Erythroblast (primary cell): ENCODE results near the gene STPG4.

Experiments used
- DNase-seq, 2 experiments: peaks; one replicate each; lab custom pipeline; 2025; lab: John Stamatoyannopoulos, UW
- GATA1 ChIP-seq: IDR thresholded peaks from 2 replicates; pipeline ENCODE4 v1.6.1; 2011; ENCODE audit warnings: low read depth, mild to moderate bottlenecking, control low read depth, low read length, moderate library complexity
- POLR2A ChIP-seq: IDR thresholded peaks from 2 replicates; pipeline ENCODE4 v1.6.1; 2011; ENCODE audit warnings: mild to moderate bottlenecking, low read length

The STPG4 gene

GRCh38 chr2:47072018-47072691 is 83.0 kb downstream of the STPG4 start:
- DNase-seq = no peak
- TF ChIP-seq POLR2A (no peak), GATA1 (no peak)

- no peak for TF ChIP-seq POLR2A
- TF ChIP-seq GATA1 = no peak
- DNase-seq = peak in 1 of 2 experiments; percentile 11
Measured at GRCh38 chr2:47070920-47071824, 83.9 kb downstream of the STPG4 start.

GRCh38 chr2:47070155-47070919 is 84.8 kb downstream of the STPG4 start:
- TF ChIP-seq GATA1 = no peak
- TF ChIP-seq POLR2A = no peak
- DNase-seq = no peak

GRCh38 chr2:47069628-47070154 is 85.4 kb downstream of the STPG4 start:
- no peak for TF ChIP-seq POLR2A
- TF ChIP-seq GATA1 = no peak
- no peak for DNase-seq

GRCh38 chr2:47068981-47069627 is 86.0 kb downstream of the STPG4 start:
- no peak for DNase-seq

GRCh38 chr2:47067788-47068407 is 87.2 kb downstream of the STPG4 start:
- no peak for TF ChIP-seq GATA1
- TF ChIP-seq POLR2A = no peak
- DNase-seq = no peak

More at GRCh38 chr2:47068981-47069627, 86.0 kb downstream of the STPG4 start:
- no peak for TF ChIP-seq POLR2A
- TF ChIP-seq GATA1 = no peak

GRCh38 chr2:47065771-47066380 is 89.2 kb downstream of the STPG4 start:
- TF ChIP-seq GATA1 = no peak
- no peak for DNase-seq

- no peak for TF ChIP-seq POLR2A
- no peak for TF ChIP-seq GATA1
- no peak for DNase-seq
Measured at GRCh38 chr2:47065343-47065742, 89.8 kb downstream of the STPG4 start.

- DNase-seq = no peak
- TF ChIP-seq GATA1 (no peak), POLR2A (no peak)
Measured at GRCh38 chr2:47064106-47064505, 91.0 kb downstream of the STPG4 start.

GRCh38 chr2:47063538-47063930 is 91.6 kb downstream of the STPG4 start:
- no peak for DNase-seq
- TF ChIP-seq POLR2A (no peak), GATA1 (no peak)

- TF ChIP-seq POLR2A (no peak), GATA1 (no peak)
- DNase-seq = no peak
Measured at GRCh38 chr2:47062681-47063537, 92.2 kb downstream of the STPG4 start.
